ELF-1 (cell line): Measurements from ENCODE around the gene ITPR3.

ENCODE experiments used
- DNase-seq: peaks from one replicate; pipeline ENCODE4 v3.0.0-alpha.2; 2016; ENCODE audit warnings: low read depth, low spot score

The ITPR3 gene

GRCh38 chr6:33668328-33668727 is 47.2 kb downstream of the ITPR3 start:
- no peak for DNase-seq

- peak; percentile 88 for DNase-seq
These were observed 47.8 kb downstream of the ITPR3 start for GRCh38 chr6:33668914-33669313.

GRCh38 chr6:33670086-33670660 is 49.1 kb downstream of the ITPR3 start:
- DNase-seq = no peak

- peak; percentile 45 for DNase-seq
These were observed 50.0 kb downstream of the ITPR3 start for GRCh38 chr6:33670971-33671743.

- no peak for DNase-seq
These were observed 50.6 kb downstream of the ITPR3 start for GRCh38 chr6:33671744-33672072.

- peak; percentile 78 for DNase-seq
These were observed 51.7 kb downstream of the ITPR3 start for GRCh38 chr6:33672808-33673207.

- DNase-seq = no peak
These were observed 52.7 kb downstream of the ITPR3 start for GRCh38 chr6:33673851-33674250.

GRCh38 chr6:33675968-33676367 is 54.8 kb downstream of the ITPR3 start:
- no peak for DNase-seq

GRCh38 chr6:33676416-33677142 is 55.5 kb downstream of the ITPR3 start:
- DNase-seq = no peak

GRCh38 chr6:33677143-33677660 is 56.1 kb downstream of the ITPR3 start:
- DNase-seq = no peak

- DNase-seq = no peak
These were observed 56.6 kb downstream of the ITPR3 start for GRCh38 chr6:33677689-33678088.

GRCh38 chr6:33678233-33678931 is 57.3 kb downstream of the ITPR3 start:
- no peak for DNase-seq

GRCh38 chr6:33678932-33679490 is 57.9 kb downstream of the ITPR3 start:
- no peak for DNase-seq

GRCh38 chr6:33679761-33680160 is 58.6 kb downstream of the ITPR3 start:
- no peak for DNase-seq

GRCh38 chr6:33682341-33682740 is 61.2 kb downstream of the ITPR3 start:
- no peak for DNase-seq

- DNase-seq = no peak
These were observed 62.0 kb downstream of the ITPR3 start for GRCh38 chr6:33683051-33683571.

- DNase-seq = no peak
These were observed 62.7 kb downstream of the ITPR3 start for GRCh38 chr6:33683576-33684427.

GRCh38 chr6:33684428-33684896 is 63.3 kb downstream of the ITPR3 start:
- DNase-seq = no peak

- no peak for DNase-seq
These were observed 63.9 kb downstream of the ITPR3 start for GRCh38 chr6:33684983-33685382.
